ENCODE data around the gene CTNND2.
"Not testable (repeated sequence)": the region's sequence is repeated elsewhere in the genome, so short reads cannot be mapped to it uniquely, and the experiment has no call there.

Gene CTNND2

DNA sequence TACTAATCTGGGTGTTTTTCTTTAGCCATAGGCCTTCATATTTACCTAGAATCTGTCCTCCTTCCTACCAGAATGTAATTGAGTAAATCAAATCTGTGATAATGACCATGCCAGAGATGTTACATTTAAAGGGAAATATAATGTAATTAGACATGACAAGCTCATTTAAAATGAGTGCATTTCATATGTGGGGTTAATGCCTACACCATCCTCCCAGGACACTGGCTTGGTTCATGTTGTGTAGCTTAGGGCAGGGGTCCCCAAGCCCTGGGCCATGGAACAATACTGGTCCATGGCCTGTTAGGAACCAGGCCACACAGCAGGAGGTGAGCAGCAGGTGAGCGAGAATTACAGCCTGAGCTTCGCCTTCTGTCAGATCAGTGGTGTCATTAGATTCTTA, 866.3 kb downstream of the CTNND2 start:
- DNase-seq (ENCODE audit: low read depth): no peak

DNA sequence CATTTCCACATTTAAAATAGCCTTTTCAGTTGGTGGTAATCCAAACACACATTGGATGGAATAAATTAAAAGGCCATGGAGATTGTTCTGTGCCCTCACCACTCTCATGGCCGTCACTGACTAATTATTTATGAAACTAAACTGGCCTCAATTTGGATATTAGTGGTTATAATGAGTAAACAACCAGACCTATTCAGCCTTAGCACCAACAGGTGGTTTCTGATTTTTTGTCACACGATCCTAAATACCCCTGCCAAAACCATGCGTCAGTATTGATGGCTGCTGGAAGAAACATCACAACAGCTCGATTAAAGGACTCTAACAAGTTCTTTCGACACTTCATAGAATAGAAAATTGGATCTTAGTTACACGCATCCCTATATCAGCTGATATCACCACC, 867.2 kb downstream of the CTNND2 start:
- DNase-seq (ENCODE audit: low read depth): no peak

DNA sequence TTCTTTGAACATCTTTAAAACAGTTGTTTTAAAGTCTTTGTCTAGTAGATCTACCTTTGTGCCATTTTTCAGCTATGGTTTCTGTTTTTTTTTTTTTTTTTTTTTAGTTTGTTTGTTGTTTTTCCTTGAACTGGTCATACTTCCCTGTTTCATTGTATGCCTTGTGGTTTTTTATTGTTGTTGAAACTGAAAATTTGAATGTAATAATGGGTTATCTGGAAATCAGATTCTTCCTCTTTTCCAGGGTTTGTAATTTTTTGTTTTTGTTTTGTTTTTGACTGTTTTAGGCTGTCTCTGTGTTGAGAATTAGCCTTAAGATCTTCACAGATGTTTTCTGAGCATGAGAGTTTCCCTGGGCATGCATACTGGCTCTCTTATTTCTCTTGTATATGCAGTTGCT, 873.6 kb downstream of the CTNND2 start:
- DNase-seq (ENCODE audit: low read depth): no peak

DNA sequence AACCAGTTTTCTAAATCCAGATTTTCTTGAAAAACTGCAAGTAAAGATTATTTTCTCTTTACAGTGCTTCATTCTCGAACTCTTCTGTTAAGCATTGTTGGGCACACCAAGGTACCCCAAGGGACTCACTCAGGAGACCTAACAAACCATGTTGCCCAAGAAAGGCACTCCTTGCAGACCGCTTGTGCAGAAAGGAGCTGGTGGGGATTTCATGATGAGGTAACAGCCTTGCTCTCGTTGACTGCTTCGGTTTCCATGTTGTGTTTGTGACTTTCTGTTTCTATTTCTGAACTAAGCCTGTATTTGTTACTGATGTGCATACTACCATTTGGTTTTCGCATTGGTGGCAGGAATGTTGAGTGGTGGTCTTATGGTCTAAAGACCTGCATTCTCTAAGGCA, 876.6 kb downstream of the CTNND2 start:
- no peak for DNase-seq (ENCODE audit: low read depth)

DNA sequence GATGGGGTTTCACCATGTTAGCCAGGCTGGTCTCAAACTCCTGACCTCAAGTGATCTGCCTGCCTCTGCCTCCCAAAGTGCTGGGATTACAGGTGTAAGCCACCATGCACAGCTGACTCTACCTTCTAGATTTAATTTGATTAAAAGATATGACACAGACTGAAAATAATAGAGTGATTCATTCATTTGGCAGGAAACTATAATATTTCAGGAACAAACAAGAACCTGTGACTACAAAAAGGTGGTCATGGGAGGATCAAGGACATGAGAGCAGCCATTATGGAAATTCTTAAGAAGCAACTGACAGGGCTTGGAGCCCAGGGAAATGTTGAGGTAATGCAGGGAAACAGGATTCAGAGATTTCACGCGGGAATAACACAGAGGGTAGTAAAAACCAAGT, 877.7 kb downstream of the CTNND2 start:
- DNase-seq (ENCODE audit: low read depth): no peak

DNA sequence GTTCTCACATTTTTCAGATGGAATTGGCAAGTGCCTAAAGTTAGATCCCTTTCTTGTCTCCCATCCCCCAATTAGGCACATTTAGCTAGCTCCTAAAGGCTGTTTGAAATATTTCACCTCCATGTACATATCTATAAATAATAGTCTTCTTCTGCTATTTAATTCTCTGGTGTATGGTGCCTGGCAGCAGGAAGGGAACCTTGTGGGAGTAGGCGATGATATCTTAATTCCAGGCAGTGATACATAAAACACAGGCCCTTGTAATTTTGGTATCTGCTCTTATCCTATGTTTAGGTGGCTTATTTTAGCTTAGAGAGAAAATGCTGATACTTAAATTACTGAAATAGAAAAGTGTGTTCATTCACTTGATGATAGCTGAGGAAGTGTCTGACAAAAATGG, 880.3 kb downstream of the CTNND2 start:
- DNase-seq (ENCODE audit: low read depth): no peak

DNA sequence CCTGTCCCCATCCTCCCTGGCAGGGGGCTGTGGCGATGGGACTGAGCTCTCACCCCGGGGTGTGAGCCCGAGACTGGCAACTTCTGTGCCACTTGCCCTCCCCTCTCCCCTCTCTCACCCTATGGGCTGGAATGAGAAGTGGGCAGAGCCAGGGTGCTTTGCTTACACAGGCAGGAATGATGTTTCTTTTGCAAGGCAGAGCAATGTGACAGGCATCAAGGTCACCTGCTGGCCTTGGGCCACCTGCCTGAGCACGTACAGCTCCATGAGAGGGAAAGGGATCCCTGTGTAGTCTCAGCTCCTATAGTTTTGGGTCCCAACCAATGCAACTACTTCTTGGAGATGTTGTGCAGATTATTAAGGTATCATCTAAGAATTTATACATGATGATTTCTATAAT, 890.5 kb downstream of the CTNND2 start:
- DNase-seq (ENCODE audit: low read depth): no peak

DNA sequence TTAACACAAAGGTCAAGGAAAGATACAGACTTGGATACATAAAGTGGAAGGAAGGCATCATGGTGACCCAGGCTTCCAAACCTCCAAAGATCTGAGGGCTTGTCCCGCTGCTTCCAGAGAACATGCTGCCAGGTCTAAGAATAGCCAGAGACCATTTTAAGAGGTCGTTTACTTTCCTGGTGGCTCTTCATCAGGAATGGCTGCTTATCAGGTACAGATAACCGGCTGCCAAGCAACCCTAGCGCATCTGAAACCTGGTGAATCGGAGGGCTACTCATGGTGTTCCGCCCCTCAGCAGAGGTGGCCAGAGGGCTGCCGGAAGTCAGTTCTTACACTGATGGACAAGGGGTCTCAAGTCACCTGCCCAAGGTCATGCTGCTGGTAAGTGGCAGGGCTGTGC, 892.0 kb downstream of the CTNND2 start:
- no peak for DNase-seq (ENCODE audit: low read depth)

DNA sequence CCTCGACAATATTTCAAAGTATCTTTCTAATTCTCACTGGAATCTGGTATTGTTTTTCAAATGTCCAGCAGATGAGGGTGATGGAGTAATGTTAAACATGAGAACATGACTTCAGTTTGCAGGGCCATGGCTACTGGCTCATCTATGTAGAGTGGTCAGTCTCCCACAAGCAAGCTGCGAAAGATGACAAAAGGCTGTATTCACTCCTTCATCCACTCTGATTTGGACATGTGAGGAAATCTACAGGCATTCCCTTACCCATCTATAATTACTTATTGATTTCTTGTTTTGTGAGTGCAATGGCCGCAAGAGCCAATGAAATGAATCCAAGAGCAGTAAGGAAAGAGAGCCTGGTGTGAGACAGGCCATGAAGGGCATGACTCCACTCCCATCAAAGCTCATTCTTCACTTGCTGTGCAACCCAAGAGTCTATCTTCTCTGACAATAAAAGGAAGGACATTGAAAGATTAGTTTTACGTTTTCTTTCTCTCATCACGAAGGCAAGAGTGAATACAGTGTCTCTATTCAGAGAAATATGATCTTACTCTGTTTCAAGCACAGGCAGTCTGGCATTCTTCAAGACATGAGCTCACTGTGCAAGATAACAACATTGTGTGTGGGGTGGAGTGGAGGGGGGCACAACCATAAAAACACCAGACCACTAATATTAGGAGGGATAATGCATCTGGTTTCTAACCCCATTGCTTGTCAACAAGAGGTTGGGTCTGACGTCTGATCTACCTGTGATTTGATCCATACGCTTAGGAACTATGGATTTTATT, 893.6 kb downstream of the CTNND2 start:
- no peak for DNase-seq (ENCODE audit: low read depth)

DNA sequence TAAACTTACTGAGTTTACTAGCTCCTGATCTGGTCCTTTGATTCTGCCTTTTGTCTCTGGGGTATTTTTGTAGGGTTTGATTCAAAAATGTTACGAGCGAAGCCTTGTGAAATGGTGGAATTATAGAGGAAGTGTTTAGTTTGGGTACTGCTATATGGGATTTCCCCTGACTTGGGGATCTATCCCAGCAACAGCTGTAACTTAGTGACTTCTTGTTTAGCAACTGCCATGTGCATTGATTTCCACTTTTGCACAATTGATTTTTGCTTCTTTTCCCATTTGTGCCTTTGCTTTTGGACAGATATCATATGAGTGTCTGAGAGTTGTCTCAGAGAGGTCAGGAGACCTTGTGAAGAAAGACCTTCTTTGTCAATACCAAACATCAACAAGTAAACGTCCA, 894.7 kb downstream of the CTNND2 start:
- DNase-seq (ENCODE audit: low read depth): no peak

DNA sequence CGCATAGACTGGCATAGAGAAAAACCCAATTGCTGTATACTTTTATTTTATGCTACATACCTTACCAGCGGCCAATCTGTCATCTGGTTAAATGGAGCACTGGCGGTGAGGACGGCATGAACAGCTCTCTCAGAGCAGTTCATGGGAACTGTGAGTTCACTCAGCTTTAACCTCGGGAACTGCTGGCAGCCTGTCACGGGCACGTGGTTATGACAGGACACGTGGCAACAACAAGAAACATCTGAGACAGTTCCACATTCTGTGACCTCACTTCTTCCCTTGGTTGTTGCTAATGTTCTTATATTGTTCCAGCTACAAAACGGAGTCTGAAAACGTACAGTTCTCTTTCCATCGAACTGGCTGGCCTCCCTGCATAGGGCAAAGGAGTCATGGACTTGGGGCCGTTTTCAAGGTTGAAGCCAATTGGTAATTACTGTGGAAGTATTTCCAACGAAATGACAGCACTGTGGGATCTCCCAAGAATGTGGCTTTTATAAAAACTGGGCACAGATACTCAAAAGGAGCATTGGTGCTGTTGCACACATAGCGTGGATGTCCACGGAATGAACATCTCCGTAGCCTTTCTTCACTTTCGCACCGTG, 896.9 kb downstream of the CTNND2 start:
- no peak for DNase-seq (ENCODE audit: low read depth)

DNA sequence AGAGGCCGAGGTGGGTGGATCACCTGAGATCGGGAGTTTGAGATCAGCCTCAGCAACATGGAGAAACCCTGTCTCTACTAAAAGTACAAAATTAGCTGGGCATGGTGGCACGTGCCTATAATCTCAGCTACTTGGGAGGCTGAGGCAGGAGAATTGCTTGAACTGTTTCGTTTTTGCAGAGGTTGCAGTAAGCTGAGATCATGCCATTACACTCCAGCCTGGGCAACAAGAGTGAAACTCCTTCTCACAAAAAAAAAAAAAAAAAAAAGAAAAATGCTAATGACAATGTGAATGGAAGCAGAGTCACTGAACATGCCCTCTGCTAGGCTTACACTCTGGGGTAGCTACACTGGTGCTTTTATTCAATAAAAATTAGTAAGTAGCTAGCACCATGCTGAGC, 899.7 kb downstream of the CTNND2 start:
- DNase-seq (ENCODE audit: low read depth): not testable (repeated sequence)

DNA sequence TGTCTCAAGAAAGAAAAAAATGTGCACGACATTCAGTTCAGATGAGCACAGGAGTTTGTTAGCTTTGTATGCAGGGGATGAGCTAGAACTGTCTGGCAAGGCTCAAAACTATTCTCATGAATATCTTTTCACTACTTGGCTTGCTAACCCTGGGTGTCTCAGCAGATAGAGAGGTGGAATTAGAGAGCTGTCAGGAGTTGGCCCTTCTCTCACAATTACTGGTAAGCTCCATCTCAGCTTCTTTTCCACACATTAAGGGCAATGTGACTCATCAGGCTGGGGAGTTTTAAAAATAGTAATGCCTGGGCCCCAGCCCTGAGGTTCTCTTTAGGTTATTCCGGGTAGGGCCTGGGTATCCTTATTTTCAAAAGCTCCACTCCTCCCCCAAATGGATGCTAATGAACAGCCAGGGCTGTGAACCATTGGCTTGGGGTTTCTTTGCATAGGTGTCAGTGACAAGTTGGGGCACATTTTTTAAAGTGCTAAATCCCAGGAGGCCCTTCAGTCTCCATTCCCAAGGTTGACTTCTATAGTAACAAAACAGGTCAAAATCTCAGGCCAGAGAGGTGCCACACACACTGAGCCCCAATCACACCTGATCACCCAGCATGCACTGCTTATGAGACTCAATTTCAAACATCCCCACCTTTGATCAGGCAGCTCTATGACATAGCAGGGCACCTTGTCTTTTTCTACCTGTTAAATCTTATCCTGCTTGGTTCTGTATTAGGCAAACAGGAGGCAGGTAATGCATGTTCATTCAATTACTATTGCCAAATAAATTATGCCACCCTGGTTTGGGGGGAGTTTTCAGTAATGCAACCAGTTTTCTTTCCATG, 903.5 kb downstream of the CTNND2 start:
- DNase-seq (ENCODE audit: low read depth): no peak

DNA sequence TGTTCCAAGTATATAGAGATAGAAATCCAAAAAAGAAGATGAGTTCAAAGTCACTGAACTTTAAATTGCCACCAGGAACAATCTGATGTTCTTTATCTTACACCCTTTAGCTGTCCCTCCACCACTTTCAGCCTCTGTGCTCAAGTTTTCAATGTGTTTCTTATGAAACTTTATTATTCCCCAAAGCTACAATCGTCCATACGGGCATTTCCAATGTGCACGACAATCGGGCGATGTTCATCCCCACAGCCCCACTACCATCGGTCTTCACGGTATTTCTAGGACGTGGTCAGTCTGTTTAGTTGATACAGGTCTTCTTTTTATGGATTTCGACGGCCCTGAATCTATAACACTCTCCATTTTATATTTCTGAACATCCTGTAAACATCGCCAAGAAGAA, 904.5 kb downstream of the CTNND2 start:
- DNase-seq (ENCODE audit: low read depth): no peak

DNA sequence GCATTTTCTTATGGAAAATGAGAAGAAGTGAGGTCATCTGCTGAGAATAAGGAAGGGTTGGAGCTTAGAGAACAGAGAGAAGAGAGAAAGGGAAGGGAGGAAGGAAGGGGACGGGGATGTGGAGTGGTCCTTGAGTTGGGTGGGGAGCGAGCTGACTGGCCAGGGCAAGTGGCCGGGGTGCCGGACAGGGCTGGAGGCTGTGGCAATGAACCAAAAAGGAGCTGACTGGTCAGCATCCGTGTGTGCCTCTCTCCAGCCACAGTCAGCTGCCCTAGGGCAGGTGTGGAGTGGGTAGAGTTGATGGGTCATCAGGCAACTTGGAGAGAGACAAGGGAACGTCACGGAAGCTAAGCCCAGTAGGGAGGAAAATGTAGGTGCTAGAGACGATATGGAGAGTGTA, 908.4 kb downstream of the CTNND2 start:
- no peak for DNase-seq (ENCODE audit: low read depth)

DNA sequence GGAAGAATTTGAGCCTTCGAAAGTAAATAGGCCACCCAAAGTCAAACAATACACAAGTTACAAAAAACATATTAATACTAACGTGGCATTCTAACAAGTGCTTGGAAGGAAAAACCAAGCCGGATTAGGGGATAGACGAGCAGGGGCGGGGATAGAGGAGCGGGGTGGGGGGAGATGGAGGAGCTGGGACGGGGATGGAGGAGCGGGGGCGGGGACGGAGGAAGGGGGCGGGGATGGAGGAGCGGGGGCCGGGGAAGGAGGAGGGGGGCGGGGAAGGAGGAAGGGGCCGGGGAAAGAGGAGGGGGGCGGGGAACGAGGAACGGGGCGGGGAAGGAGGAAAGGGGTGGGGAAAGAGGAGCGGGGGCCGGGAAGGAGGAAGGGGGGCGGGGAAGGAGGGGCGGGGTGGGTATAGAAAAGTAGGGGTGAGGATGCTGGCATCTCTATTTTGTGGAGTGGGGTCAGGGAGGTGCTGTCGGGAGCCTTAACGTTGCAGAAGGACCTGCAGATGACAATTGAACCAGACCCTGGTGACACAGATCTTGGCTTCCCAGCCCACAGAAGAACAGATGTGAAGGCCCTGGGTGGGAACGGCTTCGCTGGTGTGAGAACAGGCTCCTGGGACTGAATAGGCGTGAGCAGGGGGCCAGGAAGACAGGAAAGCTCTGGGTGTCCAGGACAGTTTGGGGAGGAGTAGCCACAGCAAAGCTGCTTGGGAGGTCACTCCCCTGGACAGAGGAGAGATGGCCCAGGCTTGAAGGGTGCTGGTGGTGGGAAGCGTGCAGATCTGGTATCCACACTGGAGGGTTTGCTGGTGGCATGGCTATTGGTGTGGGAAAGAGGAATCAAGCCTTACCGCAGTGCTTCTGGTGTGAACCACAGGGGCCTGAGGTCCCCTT, 909.9 kb downstream of the CTNND2 start:
- DNase-seq (ENCODE audit: low read depth): no peak

DNA sequence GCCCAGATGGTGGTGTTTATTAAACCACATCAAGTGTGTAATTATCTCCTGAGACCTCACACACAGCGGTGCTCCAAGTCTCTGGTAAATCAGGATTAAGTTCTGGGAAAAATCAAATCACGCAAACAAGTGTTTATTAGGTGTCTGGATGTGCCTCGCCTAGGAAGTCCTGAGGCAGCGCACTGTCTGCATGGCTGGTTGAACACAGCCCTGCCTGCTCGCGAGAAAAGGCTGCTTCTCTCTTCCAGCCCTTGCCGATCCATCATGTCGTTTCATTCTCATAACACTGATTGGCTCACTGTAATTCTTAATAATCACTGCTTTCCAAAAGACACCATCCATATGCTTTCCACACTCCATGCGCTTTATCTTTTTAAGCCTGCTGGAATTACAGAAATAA, 913.6 kb downstream of the CTNND2 start:
- DNase-seq (ENCODE audit: low read depth): no peak

DNA sequence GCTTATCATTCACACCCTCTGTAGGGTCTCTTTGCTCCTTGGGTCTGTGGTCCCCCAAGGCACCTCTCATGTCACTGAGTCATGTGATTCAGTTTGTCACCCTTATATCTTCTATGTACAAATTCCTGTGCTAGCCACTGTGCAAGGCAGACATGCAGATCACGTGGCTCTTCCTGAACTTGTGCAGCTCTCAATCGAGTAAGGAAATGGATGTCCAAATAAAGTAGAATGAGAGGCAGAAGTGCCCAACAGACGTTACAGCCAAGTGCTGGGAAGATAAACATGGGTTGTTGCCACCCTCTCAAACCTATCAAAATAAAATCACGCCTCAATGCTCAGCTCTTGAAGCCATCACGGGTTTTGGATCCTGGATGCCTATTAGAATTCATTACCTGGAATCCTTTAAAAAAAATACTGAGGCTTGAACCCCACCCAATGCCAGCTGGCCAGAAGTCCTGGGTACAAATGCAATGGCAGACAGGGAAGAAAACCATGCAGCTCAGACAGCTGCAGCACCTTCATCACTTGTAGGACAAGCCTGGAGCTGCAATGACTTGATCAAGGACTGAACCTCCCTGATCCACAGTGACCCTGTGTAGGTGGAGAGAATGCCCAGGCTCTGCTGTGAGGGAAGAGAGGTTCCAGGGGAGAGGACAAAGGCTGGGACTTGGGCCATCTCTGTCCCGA, 914.5 kb downstream of the CTNND2 start:
- no peak for DNase-seq (ENCODE audit: low read depth)

DNA sequence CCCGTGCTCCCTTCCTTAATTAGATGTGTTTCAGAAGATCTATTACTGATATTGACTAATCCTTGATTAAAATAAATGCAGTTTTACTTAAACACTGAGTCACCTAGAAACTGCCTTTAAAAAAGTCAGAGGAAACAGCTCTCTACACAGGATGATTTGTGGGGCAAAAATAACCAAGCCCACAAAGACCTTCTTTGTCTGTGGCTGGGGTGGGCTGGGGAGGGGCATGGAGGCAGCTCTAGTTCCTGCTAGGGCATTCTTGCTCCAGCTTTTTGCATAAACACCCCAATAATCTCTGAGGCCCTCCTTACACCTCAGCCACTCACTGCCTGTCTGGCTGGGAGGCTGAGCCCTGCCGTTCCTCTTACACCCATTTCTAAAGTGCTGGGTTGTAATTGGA, 915.6 kb downstream of the CTNND2 start:
- DNase-seq (ENCODE audit: low read depth): no peak

DNA sequence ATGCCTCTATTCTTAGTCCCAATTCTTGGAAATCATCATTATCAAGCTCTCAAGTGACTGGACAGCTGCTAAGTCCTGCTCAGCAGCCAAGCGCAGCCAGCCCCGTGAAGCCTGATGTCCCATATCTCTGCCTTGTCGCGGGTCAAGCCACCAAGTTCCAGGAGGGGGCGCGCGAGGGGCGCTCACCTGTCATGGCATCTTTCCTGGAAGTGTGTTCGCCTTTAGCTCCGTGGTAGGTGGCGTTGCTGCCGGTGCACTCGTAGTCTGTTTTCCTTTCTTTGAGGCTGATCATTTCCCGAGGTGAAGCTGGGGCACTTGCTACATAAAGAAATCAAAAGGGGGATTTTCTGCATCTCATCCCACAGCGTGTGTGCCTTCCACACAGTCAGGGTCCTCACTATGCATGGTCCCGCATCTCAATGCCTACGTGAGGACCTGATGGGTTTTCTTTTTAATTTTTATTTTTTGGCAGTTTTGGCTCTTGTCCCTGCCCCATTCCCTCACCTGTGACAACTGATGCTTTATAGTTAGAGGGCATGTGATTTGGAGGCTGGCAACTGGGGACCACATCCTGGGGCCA, 916.2 kb downstream of the CTNND2 start:
- no peak for DNase-seq (ENCODE audit: low read depth)

DNA sequence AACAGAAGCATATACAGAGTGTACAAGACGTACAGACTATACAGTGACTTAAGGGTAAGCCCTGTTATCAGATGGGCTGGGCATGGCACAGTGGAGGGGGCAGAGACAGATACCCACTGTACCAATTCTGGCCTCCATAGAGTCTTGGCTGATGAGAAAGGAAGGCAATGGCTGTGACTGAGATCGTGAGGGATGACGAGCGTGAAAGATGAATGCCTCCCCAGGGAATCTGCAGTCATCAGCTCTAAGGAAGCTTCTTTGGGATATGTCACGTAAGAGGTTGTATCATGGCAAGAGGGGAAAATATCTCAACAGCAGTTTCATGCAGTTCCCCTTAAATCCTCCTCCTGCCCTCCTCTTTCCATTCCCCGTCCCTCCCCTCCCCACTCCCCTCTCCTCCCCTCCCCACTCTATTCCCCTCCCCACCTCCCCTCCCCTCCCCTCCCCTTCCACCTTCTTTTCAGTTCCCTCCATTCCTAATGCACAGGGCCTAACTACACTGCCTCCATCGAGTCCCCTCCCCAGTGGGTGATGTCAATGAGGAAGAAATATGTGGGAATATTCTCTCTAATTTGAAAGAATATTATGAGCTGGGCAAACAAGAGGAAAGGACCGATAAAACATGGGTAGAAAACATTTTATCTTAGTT, 916.8 kb downstream of the CTNND2 start:
- no peak for DNase-seq (ENCODE audit: low read depth)
